PFSK-1 (cell line): ENCODE data around the gene GIPC2.

Experiments
- POLR2AphosphoS5 ChIP-seq: IDR thresholded peaks from 2 replicates; pipeline ENCODE4 v1.6.1; 2012; ENCODE audit warnings: low read depth, mild to moderate bottlenecking, control low read depth, low read length, moderate library complexity
- SIN3A ChIP-seq: IDR thresholded peaks from 2 replicates; pipeline ENCODE4 v1.6.1; 2012; ENCODE audit warnings: mild to moderate bottlenecking, low read length, moderate library complexity, borderline replicate concordance; ENCODE audit not compliant: insufficient read depth
- TF ChIP-seq, protein P1 (sequence below), 2 experiments: IDR thresholded peaks; 2 replicates each; pipeline versions ENCODE4 v1.6.1 to v1.8.0; 2011 to 2012; ENCODE audit warnings: low read depth in 2 of 2, low read length in 2 of 2, control low read depth in 1 of 2, inconsistent platforms in 1 of 2, mild to moderate bottlenecking in 1 of 2, moderate library complexity in 1 of 2; ENCODE audit not compliant: insufficient read depth in 1 of 2

DNA sequence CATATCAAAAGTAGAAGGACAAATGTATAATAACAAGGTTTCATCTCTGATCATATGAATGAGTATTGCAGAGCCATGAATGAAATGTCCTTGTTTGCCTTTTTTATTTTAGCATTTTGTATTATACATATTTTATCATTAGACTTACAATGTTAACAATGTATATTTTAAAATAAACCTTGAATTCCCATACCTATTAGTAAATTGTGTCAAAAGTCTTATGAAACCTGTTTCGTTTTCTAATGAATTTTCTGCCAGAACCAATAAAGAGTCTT, 40.4 kb upstream of the GIPC2 start:
- no peak for TF ChIP-seq POLR2AphosphoS5
- TF ChIP-seq, protein P1, sequence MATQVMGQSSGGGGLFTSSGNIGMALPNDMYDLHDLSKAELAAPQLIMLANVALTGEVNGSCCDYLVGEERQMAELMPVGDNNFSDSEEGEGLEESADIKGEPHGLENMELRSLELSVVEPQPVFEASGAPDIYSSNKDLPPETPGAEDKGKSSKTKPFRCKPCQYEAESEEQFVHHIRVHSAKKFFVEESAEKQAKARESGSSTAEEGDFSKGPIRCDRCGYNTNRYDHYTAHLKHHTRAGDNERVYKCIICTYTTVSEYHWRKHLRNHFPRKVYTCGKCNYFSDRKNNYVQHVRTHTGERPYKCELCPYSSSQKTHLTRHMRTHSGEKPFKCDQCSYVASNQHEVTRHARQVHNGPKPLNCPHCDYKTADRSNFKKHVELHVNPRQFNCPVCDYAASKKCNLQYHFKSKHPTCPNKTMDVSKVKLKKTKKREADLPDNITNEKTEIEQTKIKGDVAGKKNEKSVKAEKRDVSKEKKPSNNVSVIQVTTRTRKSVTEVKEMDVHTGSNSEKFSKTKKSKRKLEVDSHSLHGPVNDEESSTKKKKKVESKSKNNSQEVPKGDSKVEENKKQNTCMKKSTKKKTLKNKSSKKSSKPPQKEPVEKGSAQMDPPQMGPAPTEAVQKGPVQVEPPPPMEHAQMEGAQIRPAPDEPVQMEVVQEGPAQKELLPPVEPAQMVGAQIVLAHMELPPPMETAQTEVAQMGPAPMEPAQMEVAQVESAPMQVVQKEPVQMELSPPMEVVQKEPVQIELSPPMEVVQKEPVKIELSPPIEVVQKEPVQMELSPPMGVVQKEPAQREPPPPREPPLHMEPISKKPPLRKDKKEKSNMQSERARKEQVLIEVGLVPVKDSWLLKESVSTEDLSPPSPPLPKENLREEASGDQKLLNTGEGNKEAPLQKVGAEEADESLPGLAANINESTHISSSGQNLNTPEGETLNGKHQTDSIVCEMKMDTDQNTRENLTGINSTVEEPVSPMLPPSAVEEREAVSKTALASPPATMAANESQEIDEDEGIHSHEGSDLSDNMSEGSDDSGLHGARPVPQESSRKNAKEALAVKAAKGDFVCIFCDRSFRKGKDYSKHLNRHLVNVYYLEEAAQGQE (IDR thresholded peaks at IDR 0.05; ENCODE audit: insufficient read depth in 1 of 2, low read depth in 2 of 2, low read length in 2 of 2) = no peak
- TF ChIP-seq SIN3A = no peak
